Measurements from ENCODE around the gene C2orf49. TPM values are rescaled to one million over a fixed set of nuclear protein-coding genes. Genes with fewer than 3 reads are reported as not detected.

The C2orf49 gene
- total RNA-seq, 4 donors from 2014 or later = 16.4 to 19.5 (median 17.7) TPM

GRCh38 chr2:105396254-105397024 lies 59.1 kb downstream of the C2orf49 start:
- 80% methylated on average over 12 of the region's 12 CpGs for WGBS
- no peak for DNase-seq (ENCODE audit: extremely low spot score)
- intact Hi-C loops (cut with DNase I) = loop anchor here (10.0 kb wide), 1 partner anchor 628 kb away; no protein-coding TSS in a partner anchor
- Histone ChIP-seq H3K36me3 (peaks cover 0 to 36% (median 0%) of the 10 kb centered on the region in 4 donors), H3K27ac (replicated peaks in 1 of 4) (peak overlapping the region in 3 of 4 donors; percentile 4 to 45 (median 33)), H3K4me3 (peak overlapping the region in 3 of 4 donors; percentile 74 to 92 (median 80)), H3K4me1 (peaks cover 45 to 72% (median 66%) of the 10 kb centered on the region in 4 donors), H3K27me3 (peaks cover 0 to 14% (median 0%) of the 10 kb centered on the region in 4 donors), H3K9me3 (no peaks in the 10 kb centered on the region)
- TF ChIP-seq POLR2AphosphoS5 (IDR thresholded peaks at IDR 0.05) (peak; percentile 12 to 42), POLR2A (IDR thresholded peaks at IDR 0.05; ENCODE audit: low read depth) (no peak), EP300 (IDR thresholded peaks at IDR 0.05) (no peak)
- TF ChIP-seq, protein P1, sequence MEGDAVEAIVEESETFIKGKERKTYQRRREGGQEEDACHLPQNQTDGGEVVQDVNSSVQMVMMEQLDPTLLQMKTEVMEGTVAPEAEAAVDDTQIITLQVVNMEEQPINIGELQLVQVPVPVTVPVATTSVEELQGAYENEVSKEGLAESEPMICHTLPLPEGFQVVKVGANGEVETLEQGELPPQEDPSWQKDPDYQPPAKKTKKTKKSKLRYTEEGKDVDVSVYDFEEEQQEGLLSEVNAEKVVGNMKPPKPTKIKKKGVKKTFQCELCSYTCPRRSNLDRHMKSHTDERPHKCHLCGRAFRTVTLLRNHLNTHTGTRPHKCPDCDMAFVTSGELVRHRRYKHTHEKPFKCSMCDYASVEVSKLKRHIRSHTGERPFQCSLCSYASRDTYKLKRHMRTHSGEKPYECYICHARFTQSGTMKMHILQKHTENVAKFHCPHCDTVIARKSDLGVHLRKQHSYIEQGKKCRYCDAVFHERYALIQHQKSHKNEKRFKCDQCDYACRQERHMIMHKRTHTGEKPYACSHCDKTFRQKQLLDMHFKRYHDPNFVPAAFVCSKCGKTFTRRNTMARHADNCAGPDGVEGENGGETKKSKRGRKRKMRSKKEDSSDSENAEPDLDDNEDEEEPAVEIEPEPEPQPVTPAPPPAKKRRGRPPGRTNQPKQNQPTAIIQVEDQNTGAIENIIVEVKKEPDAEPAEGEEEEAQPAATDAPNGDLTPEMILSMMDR (IDR thresholded peaks at IDR 0.05) = no peak

GRCh38 chr2:105397025-105397722 lies 59.8 kb downstream of the C2orf49 start:
- Histone ChIP-seq H3K27ac (replicated peaks in 1 of 4) (peak overlapping the region; percentile 33 to 91 (median 67)), H3K27me3 (peaks cover 0 to 14% (median 0%) of the 10 kb centered on the region in 4 donors), H3K4me1 (peaks cover 37 to 65% (median 60%) of the 10 kb centered on the region in 4 donors), H3K9me3 (no peaks in the 10 kb centered on the region), H3K36me3 (peaks cover 0 to 29% (median 0%) of the 10 kb centered on the region in 4 donors), H3K4me3 (peak overlapping the region; percentile 74 to 92 (median 80))
- TF ChIP-seq POLR2AphosphoS5 (IDR thresholded peaks at IDR 0.05) (no peak), POLR2A (IDR thresholded peaks at IDR 0.05; ENCODE audit: low read depth) (no peak)
- TF ChIP-seq, protein P1 (IDR thresholded peaks at IDR 0.05) = no peak
- 65% methylated on average over 13 of the region's 13 CpGs for WGBS
- intact Hi-C loops (cut with DNase I) = loop anchor here (10.0 kb wide), 1 partner anchor 628 kb away; no protein-coding TSS in a partner anchor
- DNase-seq (ENCODE audit: extremely low spot score) = no peak

- Histone ChIP-seq H3K27me3 (peaks cover 0 to 14% (median 0%) of the 10 kb centered on the region in 4 donors), H3K4me3 (peak overlapping the region; percentile 74 to 92 (median 80)), H3K36me3 (peaks cover 0 to 27% (median 0%) of the 10 kb centered on the region in 4 donors), H3K27ac (replicated peaks in 1 of 4) (peak overlapping the region; percentile 81 to 95 (median 92)), H3K4me1 (peaks cover 35 to 59% (median 54%) of the 10 kb centered on the region in 4 donors), H3K9me3 (no peaks in the 10 kb centered on the region)
- 31% methylated on average over 6 of the region's 6 CpGs for WGBS
- TF ChIP-seq POLR2A (IDR thresholded peaks at IDR 0.05; ENCODE audit: low read depth) (no peak), POLR2AphosphoS5 (IDR thresholded peaks at IDR 0.05) (no peak), EP300 (IDR thresholded peaks at IDR 0.05) (no peak)
- TF ChIP-seq, protein P1 (IDR thresholded peaks at IDR 0.05) = no peak
- intact Hi-C loops (cut with DNase I) = loop anchor here (10.0 kb wide), 1 partner anchor 627 kb away; no protein-coding TSS in a partner anchor
- no peak for DNase-seq (ENCODE audit: extremely low spot score)
These were observed 60.6 kb downstream of the C2orf49 start for GRCh38 chr2:105397953-105398335.

DNA sequence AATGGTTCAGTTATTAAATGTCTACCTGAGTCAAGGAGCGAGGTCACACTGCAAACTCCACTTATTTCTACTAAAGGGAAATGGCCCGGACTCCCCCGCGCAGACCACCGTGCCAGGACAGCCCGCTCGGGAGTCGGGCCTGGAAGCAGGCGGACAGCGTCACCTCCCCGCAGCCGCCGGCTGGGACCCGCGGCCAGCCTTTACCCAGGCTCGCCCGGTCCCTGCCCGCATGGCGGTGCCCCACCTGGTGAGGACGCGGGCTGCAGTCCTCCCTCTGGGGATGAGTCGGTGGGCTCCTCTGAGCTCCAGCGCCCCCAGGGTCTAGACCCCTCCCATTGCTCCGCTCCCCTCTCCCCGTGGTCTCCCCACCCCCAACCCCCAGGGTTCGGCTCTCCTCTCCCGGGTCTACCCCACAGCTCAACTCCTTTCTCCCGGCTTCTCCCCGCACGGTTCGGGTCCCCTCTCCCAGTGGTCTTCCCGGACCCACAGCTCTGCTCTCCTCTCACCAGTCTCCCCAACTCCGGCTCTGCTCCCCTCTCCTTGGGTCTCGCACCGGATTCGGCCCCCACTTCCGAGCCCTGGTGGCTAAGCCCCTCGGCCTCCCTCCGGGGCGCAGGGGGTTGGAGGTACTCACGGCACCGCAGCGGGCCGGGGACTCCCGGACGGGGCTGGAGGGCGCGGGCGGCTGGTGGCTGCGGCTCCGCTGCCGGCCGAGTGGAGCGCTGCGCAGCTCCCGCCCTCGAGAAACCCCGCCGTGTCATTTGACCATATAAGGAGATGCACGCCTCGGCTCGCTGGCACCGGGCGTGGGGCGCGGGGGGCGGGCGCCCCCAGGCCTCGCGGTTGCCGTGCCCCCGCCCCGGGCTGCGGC lies 61.2 kb downstream of the C2orf49 start, which contains the start of gene FHL2:
Gene FHL2, minus strand, starts transcription at position 716 of the 871 bp plus-strand sequence. CDS start 12,535 bp downstream, outside the sequence.
- Histone ChIP-seq H3K27ac (replicated peaks in 1 of 4) (peak within 1 kb of the TSS; percentile 81 to 95 (median 92)), H3K27me3 (peaks cover 0 to 14% (median 0%) of the 10 kb centered on the region in 4 donors), H3K4me3 (peak within 1 kb of the TSS; percentile 74 to 92 (median 80)), H3K9me3 (no peaks in the 10 kb centered on the region), H3K4me1 (peaks cover 30 to 56% (median 49%) of the 10 kb centered on the region in 4 donors), H3K36me3 (peaks cover 0 to 22% (median 0%) of the 10 kb centered on the region in 4 donors)
- no peak for DNase-seq (ENCODE audit: extremely low spot score)
- TF ChIP-seq POLR2A (IDR thresholded peaks at IDR 0.05; ENCODE audit: low read depth) = peak; percentile 67
- peak; percentile 60 to 90 for TF ChIP-seq POLR2AphosphoS5 (IDR thresholded peaks at IDR 0.05)
- no peak for TF ChIP-seq EP300 (IDR thresholded peaks at IDR 0.05)
- TF ChIP-seq, protein P1 (IDR thresholded peaks at IDR 0.05) = peak; percentile 35 to 64 (median 49)
- intact Hi-C loops (cut with DNase I) = loop anchor here (10.0 kb wide), 1 partner anchor 626 kb away; no protein-coding TSS in a partner anchor
- 3% methylated on average over 46 of the region's 74 CpGs for WGBS

Measured in esophagus muscularis mucosa (tissue), 4 donors.